Right renal cortex interstitium (tissue), 3 donors: Measurements from ENCODE around the gene TMED7. TPM values are rescaled to one million over a fixed set of nuclear protein-coding genes. Genes with fewer than 3 reads are reported as not detected.

Source experiments
- DNase-seq, 3 donors: peaks; one replicate each; pipeline ENCODE4 v3.0.0-alpha.2; 2013; ENCODE audit warnings: low read depth in 3 of 3, low spot score in 2 of 3
- polyA plus RNA-seq, 3 donors: library from polyadenylated mRNA; unstranded; fragments of 120-200 nt; gene quantifications; one replicate each; pipeline ENCODE4 v1.2.1, GENCODE V29; 2013; ENCODE audit not compliant: insufficient read length in 3 of 3

Gene TMED7
- polyA plus RNA-seq, 3 donors: 103 to 106 (median 103) TPM

- DNase-seq: no peak
These were observed 40.6 kb downstream of the TMED7 start for GRCh38 chr5:115585265-115585664.

GRCh38 chr5:115584501-115584900, 41.3 kb downstream of the TMED7 start:
- no peak for DNase-seq

- DNase-seq: no peak
These were observed 42.4 kb downstream of the TMED7 start for GRCh38 chr5:115583474-115583873.

GRCh38 chr5:115580941-115581340, 44.9 kb downstream of the TMED7 start:
- no peak for DNase-seq

GRCh38 chr5:115579747-115580173, 46.1 kb downstream of the TMED7 start:
- no peak for DNase-seq

GRCh38 chr5:115579216-115579615, 46.6 kb downstream of the TMED7 start:
- no peak for DNase-seq

GRCh38 chr5:115578657-115579056, 47.2 kb downstream of the TMED7 start:
- DNase-seq: no peak

GRCh38 chr5:115577741-115578140, 48.1 kb downstream of the TMED7 start:
- no peak for DNase-seq

GRCh38 chr5:115577329-115577728, 48.5 kb downstream of the TMED7 start:
- DNase-seq: no peak

- no peak for DNase-seq
These were observed 50.4 kb downstream of the TMED7 start for GRCh38 chr5:115575167-115576070.

GRCh38 chr5:115573133-115573532, 52.7 kb downstream of the TMED7 start:
- no peak for DNase-seq

- no peak for DNase-seq
These were observed 54.4 kb downstream of the TMED7 start for GRCh38 chr5:115571441-115571878.

GRCh38 chr5:115568668-115569067, 57.2 kb downstream of the TMED7 start:
- DNase-seq: no peak

GRCh38 chr5:115565233-115565632, 60.6 kb downstream of the TMED7 start:
- DNase-seq: no peak

Other genes starting within 250 kb of the TMED7 start
- gene FEM1C, start 81.3 kb downstream of the TMED7 start, polyA plus RNA-seq: 10 to 100 TPM; 22.4 to 23.8 (median 23.1) TPM
- gene TICAM2, start 23.6 kb downstream of the TMED7 start, polyA plus RNA-seq: 1 to 10 TPM; 1.9 to 3.3 (median 3.2) TPM
- 10 to 100 TPM; 17.8 to 31.0 (median 30.0) TPM for gene CDO1, start 190.6 kb upstream of the TMED7 start, polyA plus RNA-seq
- gene ATG12, start 215.5 kb upstream of the TMED7 start, polyA plus RNA-seq: 10 to 100 TPM; 47.2 to 53.1 (median 52.6) TPM
- 100 to 1,000 TPM; 119 to 139 (median 138) TPM for gene AP3S1, start 215.9 kb upstream of the TMED7 start, polyA plus RNA-seq